Glutamatergic neuron (in vitro differentiated cells): Measurements from ENCODE around the gene BCLAF1. TPM values are rescaled to one million over a fixed set of nuclear protein-coding genes. Genes with fewer than 3 reads are reported as not detected.

ENCODE experiments used
- DNase-seq: peaks from one replicate; pipeline ENCODE4 v3.0.0; 2022
- H3K27ac Mint-ChIP-seq: one replicate; pipeline ENCODE4 v1.8.0; 2020; ENCODE audit warnings: mild to moderate bottlenecking, mixed read lengths, inconsistent platforms; ENCODE audit not compliant: unreplicated experiment
- H3K27me3 Mint-ChIP-seq: one replicate; pipeline ENCODE4 v1.8.0; 2020; ENCODE audit warnings: mild to moderate bottlenecking, moderate library complexity, mixed read lengths, inconsistent platforms; ENCODE audit not compliant: unreplicated experiment
- H3K36me3 Mint-ChIP-seq: one replicate; pipeline ENCODE4 v1.8.0; 2020; ENCODE audit warnings: mild to moderate bottlenecking, mixed read lengths, inconsistent platforms; ENCODE audit not compliant: unreplicated experiment
- H3K4me1 Mint-ChIP-seq: one replicate; pipeline ENCODE4 v1.8.0; 2020; ENCODE audit warnings: mild to moderate bottlenecking, low read depth, mixed read lengths, inconsistent platforms; ENCODE audit not compliant: unreplicated experiment
- H3K4me3 Mint-ChIP-seq: one replicate; pipeline ENCODE4 v1.8.0; 2020; ENCODE audit warnings: mild to moderate bottlenecking, mixed read lengths, inconsistent platforms; ENCODE audit not compliant: unreplicated experiment
- H3K9me3 Mint-ChIP-seq: one replicate; pipeline ENCODE4 v1.8.0; 2020; ENCODE audit warnings: mild to moderate bottlenecking, moderate library complexity, mixed read lengths, inconsistent platforms; ENCODE audit not compliant: unreplicated experiment
- CTCF ChIP-seq: fragments of 200-600 bp; sonication (generic); IDR thresholded peaks from one replicate; pipeline ENCODE4 v1.5.0; 2021; ENCODE audit not compliant: partially characterized antibody, unreplicated experiment
- total RNA-seq: library from RNA; stranded (reverse); fragmentation: NEBNext Ultra II Directional; extraction: Animal tissue kit (Norgen Biotek cat#: 25700); gene quantifications from one replicate; pipeline ENCODE4 v1.2.1, GENCODE V29; 2021; ENCODE audit not compliant: unreplicated experiment

BCLAF1 gene
- total RNA-seq, 1 donor from 2014 or later: 179 TPM

GRCh38 chr6:136236466-136237293 lies 53.0 kb downstream of the BCLAF1 start:
- TF ChIP-seq CTCF: no peak
- no peaks in the 10 kb centered on the region for H3K36me3 Mint-ChIP-seq
- no peak for DNase-seq
- H3K9me3 Mint-ChIP-seq: no peaks in the 10 kb centered on the region
- no peak overlapping the region for H3K4me3 Mint-ChIP-seq
- H3K27ac Mint-ChIP-seq: no peak overlapping the region
- no peaks in the 10 kb centered on the region for H3K4me1 Mint-ChIP-seq
- no peaks in the 10 kb centered on the region for H3K27me3 Mint-ChIP-seq

- no peak for TF ChIP-seq CTCF
- no peaks in the 10 kb centered on the region for H3K36me3 Mint-ChIP-seq
- H3K27ac Mint-ChIP-seq: no peak overlapping the region
- H3K27me3 Mint-ChIP-seq: no peaks in the 10 kb centered on the region
- H3K4me3 Mint-ChIP-seq: no peak overlapping the region
- H3K9me3 Mint-ChIP-seq: no peaks in the 10 kb centered on the region
- H3K4me1 Mint-ChIP-seq: no peaks in the 10 kb centered on the region
- no peak for DNase-seq
These were observed 54.4 kb downstream of the BCLAF1 start for GRCh38 chr6:136235233-136235564.

- TF ChIP-seq CTCF: no peak
- no peaks in the 10 kb centered on the region for H3K9me3 Mint-ChIP-seq
- DNase-seq: no peak
- no peaks in the 10 kb centered on the region for H3K4me1 Mint-ChIP-seq
- no peak overlapping the region for H3K27ac Mint-ChIP-seq
- H3K4me3 Mint-ChIP-seq: no peak overlapping the region
- no peaks in the 10 kb centered on the region for H3K36me3 Mint-ChIP-seq
- H3K27me3 Mint-ChIP-seq: no peaks in the 10 kb centered on the region
These were observed 56.9 kb downstream of the BCLAF1 start for GRCh38 chr6:136232701-136233100.

GRCh38 chr6:136230219-136230853 lies 59.3 kb downstream of the BCLAF1 start:
- H3K4me3 Mint-ChIP-seq: no peak overlapping the region
- no peaks in the 10 kb centered on the region for H3K9me3 Mint-ChIP-seq
- no peak for DNase-seq
- H3K27me3 Mint-ChIP-seq: no peaks in the 10 kb centered on the region
- TF ChIP-seq CTCF: no peak
- H3K27ac Mint-ChIP-seq: no peak overlapping the region
- no peaks in the 10 kb centered on the region for H3K4me1 Mint-ChIP-seq
- H3K36me3 Mint-ChIP-seq: no peaks in the 10 kb centered on the region

- no peaks in the 10 kb centered on the region for H3K27me3 Mint-ChIP-seq
- H3K9me3 Mint-ChIP-seq: no peaks in the 10 kb centered on the region
- H3K27ac Mint-ChIP-seq: no peak overlapping the region
- H3K4me3 Mint-ChIP-seq: no peak overlapping the region
- no peaks in the 10 kb centered on the region for H3K4me1 Mint-ChIP-seq
- no peak for DNase-seq
- no peak for TF ChIP-seq CTCF
- no peaks in the 10 kb centered on the region for H3K36me3 Mint-ChIP-seq
These were observed 60.8 kb downstream of the BCLAF1 start for GRCh38 chr6:136228814-136229213.
